22Rv1 (cell line): ENCODE measurements around the gene RBP5.

Experiments used
- H3K27ac ChIP-seq: fragments of 450-650 bp; 2 replicates; pipeline ENCODE4 v1.5.1; 2017
- ZFX ChIP-seq: fragments of 450-650 bp; IDR thresholded peaks from 2 replicates; pipeline ENCODE4 v1.6.1; 2017; ENCODE audit warnings: antibody characterized with exemption, borderline replicate concordance
- TF ChIP-seq, protein P1 (sequence below): fragments of 450-650 bp; IDR thresholded peaks from 2 replicates; pipeline ENCODE4 v1.5.1; 2017; ENCODE audit warnings: mild to moderate bottlenecking

Gene RBP5

DNA sequence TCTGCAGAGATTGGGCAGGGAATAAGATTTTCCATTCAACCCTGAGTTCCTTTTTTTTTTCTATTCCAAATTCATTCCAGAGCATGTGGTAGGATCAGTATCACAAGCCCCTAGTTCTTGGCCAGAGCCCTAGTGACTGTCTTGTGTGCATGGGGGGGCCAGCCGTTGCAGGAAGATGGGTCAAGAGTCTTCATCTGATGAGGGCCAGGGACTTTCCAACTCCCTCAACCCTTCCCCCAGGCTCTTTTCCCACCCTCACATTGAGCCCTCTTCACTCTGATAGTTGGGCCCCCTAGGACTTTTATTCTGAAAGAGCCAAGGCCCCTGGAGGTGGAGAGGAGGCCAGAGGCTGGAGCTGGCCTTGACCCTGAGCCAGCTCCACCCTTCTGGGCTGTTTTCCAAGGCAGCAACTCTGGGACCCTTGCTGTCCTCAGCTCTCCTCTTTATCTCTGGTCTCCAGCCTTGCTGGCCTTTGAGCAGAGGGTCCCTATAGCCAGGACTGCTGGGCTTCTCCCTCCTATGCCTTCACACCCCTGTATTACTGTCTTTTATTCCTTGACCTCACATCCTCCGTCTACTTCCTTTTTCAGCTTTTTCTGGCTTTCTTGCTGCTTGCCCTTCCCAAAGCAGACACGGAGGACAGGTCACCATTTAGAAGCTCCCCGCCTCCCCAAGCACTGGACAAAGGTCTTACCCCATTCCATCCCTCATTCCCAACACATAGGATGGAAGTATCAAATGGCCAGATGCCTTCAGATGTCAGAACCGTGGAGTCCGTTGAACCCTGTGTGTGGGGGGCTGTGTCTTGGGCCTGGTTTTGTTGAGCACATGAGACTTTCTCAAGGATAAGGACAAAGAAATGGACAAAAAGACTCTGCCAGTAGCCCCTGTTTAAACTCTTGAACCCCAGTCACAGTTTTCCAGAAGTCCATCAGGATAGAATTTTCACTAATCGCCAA, 5.6 kb downstream of the RBP5 start:
- no peak overlapping the region for H3K27ac ChIP-seq
- TF ChIP-seq ZFX = no peak
- TF ChIP-seq, protein P1, sequence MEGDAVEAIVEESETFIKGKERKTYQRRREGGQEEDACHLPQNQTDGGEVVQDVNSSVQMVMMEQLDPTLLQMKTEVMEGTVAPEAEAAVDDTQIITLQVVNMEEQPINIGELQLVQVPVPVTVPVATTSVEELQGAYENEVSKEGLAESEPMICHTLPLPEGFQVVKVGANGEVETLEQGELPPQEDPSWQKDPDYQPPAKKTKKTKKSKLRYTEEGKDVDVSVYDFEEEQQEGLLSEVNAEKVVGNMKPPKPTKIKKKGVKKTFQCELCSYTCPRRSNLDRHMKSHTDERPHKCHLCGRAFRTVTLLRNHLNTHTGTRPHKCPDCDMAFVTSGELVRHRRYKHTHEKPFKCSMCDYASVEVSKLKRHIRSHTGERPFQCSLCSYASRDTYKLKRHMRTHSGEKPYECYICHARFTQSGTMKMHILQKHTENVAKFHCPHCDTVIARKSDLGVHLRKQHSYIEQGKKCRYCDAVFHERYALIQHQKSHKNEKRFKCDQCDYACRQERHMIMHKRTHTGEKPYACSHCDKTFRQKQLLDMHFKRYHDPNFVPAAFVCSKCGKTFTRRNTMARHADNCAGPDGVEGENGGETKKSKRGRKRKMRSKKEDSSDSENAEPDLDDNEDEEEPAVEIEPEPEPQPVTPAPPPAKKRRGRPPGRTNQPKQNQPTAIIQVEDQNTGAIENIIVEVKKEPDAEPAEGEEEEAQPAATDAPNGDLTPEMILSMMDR = no peak

DNA sequence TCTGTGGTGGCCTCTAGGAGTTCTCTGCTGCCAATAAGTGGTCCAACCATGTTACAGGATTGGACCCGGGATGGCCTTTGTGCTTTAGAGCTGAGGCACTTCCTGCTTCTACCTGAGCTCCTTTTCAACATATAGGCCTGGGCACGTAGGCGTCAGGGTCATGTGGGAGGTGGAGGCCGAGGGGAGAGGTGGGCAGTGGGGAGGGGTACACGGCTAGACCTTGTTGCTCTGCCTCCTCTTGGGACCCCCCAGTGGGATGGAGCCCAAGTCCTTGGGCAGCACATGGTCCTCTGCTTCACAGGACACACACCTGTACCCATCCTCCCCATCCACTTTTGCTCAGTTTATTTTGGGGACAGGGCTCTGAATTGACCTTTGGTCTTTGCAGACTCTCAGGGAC, 7.4 kb downstream of the RBP5 start:
- TF ChIP-seq ZFX = no peak
- TF ChIP-seq, protein P1 = no peak
- no peak overlapping the region for H3K27ac ChIP-seq

DNA sequence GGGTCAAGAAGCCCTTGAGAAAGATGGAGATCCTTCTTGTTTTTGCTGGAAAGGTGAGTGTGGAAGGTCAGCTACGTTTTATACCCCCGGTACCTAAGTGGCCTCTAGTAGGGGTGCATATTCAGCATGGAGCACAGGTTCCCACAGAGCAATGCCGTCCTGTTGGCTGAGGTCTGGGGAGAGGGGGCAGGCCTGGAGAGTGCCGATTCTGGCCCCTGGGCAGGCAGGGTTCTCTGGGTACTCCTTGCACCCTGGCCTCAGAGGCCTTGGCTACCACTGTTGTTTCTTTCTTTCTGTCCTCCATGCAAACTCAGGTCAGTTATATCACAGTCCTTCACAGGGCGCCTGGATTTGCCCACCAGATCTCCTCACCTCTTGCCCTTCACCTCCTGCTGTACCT, 8.5 kb downstream of the RBP5 start:
- TF ChIP-seq ZFX = no peak
- TF ChIP-seq, protein P1 = no peak
- H3K27ac ChIP-seq = no peak overlapping the region

DNA sequence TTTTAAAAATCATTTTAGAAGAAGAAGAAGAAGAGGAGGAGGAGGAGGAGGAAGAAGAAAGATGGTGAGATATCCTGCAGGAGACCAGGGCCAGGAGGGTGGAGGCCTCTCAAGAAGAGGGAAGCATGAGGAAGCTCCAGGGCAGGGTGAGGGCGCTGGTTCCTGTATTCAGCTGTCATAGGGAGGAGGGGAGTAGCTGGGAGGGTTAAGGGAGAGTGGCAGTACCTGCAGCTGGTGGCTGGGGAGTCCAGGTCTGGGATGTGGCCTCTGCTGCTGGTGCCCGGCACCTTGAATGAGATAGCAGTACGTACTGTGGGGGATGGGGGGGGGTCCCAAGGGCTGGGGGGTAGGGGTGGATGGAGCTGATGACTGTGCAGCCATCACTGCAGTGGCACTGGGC, 9.8 kb downstream of the RBP5 start:
- H3K27ac ChIP-seq = no peak overlapping the region
- TF ChIP-seq, protein P1 = no peak
- TF ChIP-seq ZFX = no peak

DNA sequence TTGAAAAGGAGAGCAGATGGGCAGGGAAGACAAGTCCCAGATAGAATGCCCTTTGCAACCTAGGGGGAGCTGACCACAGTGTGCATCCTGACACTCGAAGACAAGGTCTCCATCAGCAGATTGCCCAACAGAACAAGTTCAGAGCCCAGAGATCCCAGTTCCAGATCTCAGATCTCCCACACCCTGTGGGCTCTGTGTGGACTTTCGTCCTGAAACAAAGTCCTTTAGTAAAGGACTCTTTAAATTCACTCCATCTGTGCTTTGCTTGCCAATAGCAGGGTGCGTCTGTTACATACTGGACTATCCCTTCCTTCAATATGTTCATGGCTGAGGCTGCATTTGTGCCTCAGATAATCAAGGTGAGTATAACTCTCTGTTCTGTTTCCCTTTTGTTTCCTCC, 11.0 kb downstream of the RBP5 start:
- H3K27ac ChIP-seq = no peak overlapping the region
- no peak for TF ChIP-seq ZFX
- TF ChIP-seq, protein P1 = no peak

DNA sequence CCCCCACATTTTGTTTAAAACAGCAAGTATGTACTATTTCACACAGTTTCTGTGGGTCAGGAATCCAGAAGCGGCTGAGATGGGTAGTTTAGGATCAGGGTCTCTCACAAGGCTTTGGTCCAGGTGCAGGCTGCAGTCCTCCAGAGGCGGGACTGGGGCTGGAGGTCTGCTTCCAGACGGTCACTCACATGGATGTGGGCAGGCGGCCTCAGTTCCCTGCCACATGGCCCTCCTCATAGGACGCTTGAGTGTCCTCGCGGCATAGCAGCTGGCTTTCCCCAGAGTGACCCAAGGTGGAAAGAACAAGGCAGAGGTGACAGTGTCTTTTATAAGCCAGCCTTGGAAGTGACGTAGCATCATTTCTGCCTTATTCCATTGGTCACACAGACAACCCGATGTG, 11.8 kb downstream of the RBP5 start:
- TF ChIP-seq, protein P1 = no peak
- TF ChIP-seq ZFX = no peak
- H3K27ac ChIP-seq = no peak overlapping the region

DNA sequence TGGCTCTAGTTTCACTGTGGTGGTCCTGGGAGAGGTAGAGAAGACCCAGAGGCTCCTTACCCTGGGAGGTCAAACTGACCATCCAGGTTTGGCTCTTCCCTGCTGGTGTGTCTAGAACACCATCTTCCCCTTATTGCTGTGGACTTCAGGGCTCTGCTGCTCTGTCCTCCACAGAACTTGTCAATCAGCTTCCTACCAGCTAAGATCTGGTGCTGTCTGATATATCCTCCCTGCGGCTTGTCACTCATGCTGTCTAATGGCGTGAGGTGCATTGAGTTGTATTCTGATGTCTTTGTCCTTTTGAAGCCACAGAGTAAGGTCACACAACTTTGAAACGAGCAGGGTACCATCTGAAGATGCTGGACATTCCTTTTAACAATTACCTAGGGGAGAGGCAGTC, 12.5 kb downstream of the RBP5 start:
- no peak overlapping the region for H3K27ac ChIP-seq
- TF ChIP-seq ZFX = no peak
- TF ChIP-seq, protein P1 = no peak
